Karpas-422 (cell line): Measurements from ENCODE around the gene PRKCB. TPM values are rescaled to one million over a fixed set of nuclear protein-coding genes. Genes with fewer than 3 reads are reported as not detected.

ENCODE experiments used
- DNase-seq: peaks from one replicate; pipeline ENCODE4 v3.0.0-alpha.2; 2015
- H2AFZ ChIP-seq: fragments of 200-600 bp; sonication (generic); 2 replicates; pipeline ENCODE4 v1.6.1; 2014; ENCODE audit warnings: antibody characterized with exemption, low read length, mixed read lengths
- H3K27ac ChIP-seq: fragments of 200-600 bp; sonication (generic); 2 replicates; pipeline ENCODE4 v1.5.1; 2014; ENCODE audit warnings: mild to moderate bottlenecking, low read length, moderate library complexity
- H3K27me3 ChIP-seq: fragments of 200-600 bp; sonication (generic); 2 replicates; pipeline ENCODE4 v1.6.1; 2014; ENCODE audit warnings: low read length, mixed read lengths
- H3K36me3 ChIP-seq: fragments of 200-600 bp; sonication (generic); 2 replicates; pipeline ENCODE4 v1.6.1; 2014; ENCODE audit warnings: low read length, mixed read lengths; ENCODE audit not compliant: insufficient read depth
- H3K4me1 ChIP-seq: fragments of 200-600 bp; sonication (generic); 2 replicates; pipeline ENCODE4 v1.6.1; 2014; ENCODE audit warnings: mild to moderate bottlenecking, low read length, mixed read lengths
- H3K4me2 ChIP-seq: fragments of 200-600 bp; sonication (generic); 2 replicates; pipeline ENCODE4 v1.6.1; 2014; ENCODE audit warnings: low read length, low read depth, mild to moderate bottlenecking; ENCODE audit not compliant: poor library complexity, severe bottlenecking
- H3K4me3 ChIP-seq: fragments of 200-600 bp; sonication (generic); 2 replicates; pipeline ENCODE4 v1.5.1; 2014; ENCODE audit warnings: mild to moderate bottlenecking, antibody characterized with exemption, low read length, mixed read lengths
- H3K79me2 ChIP-seq: fragments of 200-600 bp; sonication (generic); 2 replicates; pipeline ENCODE4 v1.6.1; 2014; ENCODE audit warnings: mild to moderate bottlenecking, low read length, mixed read lengths
- H3K9ac ChIP-seq: fragments of 200-600 bp; sonication (generic); 2 replicates; pipeline ENCODE4 v1.6.0; 2014; ENCODE audit warnings: low read length
- H3K9me2 ChIP-seq: fragments of 200-600 bp; sonication (generic), shearing (Covaris generic); replicated peaks from 2 replicates; pipeline ENCODE4 v1.6.0; 2014; ENCODE audit warnings: mild to moderate bottlenecking, low read length, moderate library complexity; ENCODE audit not compliant: insufficient read depth
- H3K9me3 ChIP-seq: fragments of 300-700, 200-600 bp; sonication (generic); 2 replicates; pipeline ENCODE4 v1.6.1; 2014; ENCODE audit warnings: low read length, mixed read lengths
- H4K20me1 ChIP-seq: fragments of 200-600 bp; sonication (generic); 2 replicates; pipeline ENCODE4 v1.6.1; 2014; ENCODE audit warnings: mild to moderate bottlenecking, antibody characterized with exemption, low read length, low read depth; ENCODE audit not compliant: insufficient read depth
- total RNA-seq: library from RNA; depleted of rRNA; stranded (reverse); fragments of >200 nt; shearing (Covaris generic); gene quantifications from 2 replicates; pipeline ENCODE4 v1.2.3, GENCODE V29; 2014; ENCODE audit warnings: low replicate concordance

Gene PRKCB
- total RNA-seq, 1 experiment from 2014 or later, result 21.7 TPM

DNA sequence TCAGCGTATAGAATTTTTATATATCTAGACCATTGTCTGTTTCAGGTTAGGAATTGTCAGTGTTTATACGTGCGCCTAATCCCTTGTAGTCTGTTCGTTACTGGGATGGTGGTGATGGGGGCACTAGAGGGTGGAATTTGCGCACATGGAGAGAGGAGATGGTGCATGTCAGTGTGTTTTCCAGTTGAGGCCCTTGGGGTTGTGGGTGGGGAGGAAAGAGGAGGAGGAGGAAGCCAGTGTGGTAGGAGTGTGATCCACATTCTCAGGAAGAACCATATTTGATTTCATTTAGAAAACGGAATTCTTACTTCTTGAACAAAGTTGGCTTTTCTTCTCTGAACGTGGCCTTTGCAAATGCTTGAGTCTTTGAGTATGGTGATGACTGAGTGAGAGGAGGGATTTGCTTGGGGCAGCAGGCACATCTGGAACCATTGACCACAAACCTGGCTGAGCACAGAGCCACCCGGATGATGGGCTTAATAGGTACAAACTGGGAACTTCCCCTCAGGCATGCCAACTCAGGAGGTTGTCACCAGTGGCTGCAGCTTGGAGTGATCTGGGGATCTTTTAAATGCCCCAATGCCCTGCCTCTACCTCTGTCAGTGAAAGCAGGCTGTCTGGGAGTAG, 98.9 kb downstream of the PRKCB start:
- H3K9ac ChIP-seq, result no peak overlapping the region
- H3K79me2 ChIP-seq, result no peaks in the 10 kb centered on the region
- no peaks in the 10 kb centered on the region for H3K27me3 ChIP-seq
- no peak overlapping the region for H3K4me3 ChIP-seq
- no peaks in the 10 kb centered on the region for H3K9me3 ChIP-seq
- no peak overlapping the region for H2AFZ ChIP-seq
- no peaks in the 10 kb centered on the region for H3K4me1 ChIP-seq
- H4K20me1 ChIP-seq, result no peaks in the 10 kb centered on the region
- H3K27ac ChIP-seq, result no peak overlapping the region
- no peak for DNase-seq
- no peaks in the 10 kb centered on the region for H3K36me3 ChIP-seq
- H3K4me2 ChIP-seq, result no peak overlapping the region
- no peaks in the 10 kb centered on the region for H3K9me2 ChIP-seq

DNA sequence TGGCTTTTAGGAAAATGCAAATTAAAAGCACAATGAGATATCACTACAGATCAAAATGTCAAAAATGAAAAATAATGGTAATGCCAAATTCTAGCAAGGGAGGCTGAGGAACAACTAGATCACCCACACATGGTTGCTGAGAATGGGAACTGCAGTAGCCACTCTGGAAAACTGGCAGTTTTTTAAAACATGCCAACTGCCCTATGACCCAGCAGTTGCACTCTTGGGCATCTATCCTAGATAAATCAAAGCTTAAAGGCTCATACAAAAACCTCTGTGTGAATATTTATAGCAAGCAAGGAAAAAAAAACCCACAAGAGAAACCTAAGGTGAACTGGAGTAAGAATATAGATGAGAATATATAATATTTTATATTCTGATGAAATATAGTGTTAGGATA, 104.3 kb downstream of the PRKCB start:
- no peak overlapping the region for H3K27ac ChIP-seq
- no peak overlapping the region for H3K4me3 ChIP-seq
- no peaks in the 10 kb centered on the region for H3K9me3 ChIP-seq
- H3K9me2 ChIP-seq, result no peaks in the 10 kb centered on the region
- H2AFZ ChIP-seq, result no peak overlapping the region
- no peaks in the 10 kb centered on the region for H3K4me1 ChIP-seq
- H3K9ac ChIP-seq, result no peak overlapping the region
- H4K20me1 ChIP-seq, result peaks cover 8% of the 10 kb centered on the region; the same call in 1 of the 2 replicates
- no peak overlapping the region for H3K4me2 ChIP-seq
- H3K36me3 ChIP-seq, result no peaks in the 10 kb centered on the region
- no peak for DNase-seq
- no peaks in the 10 kb centered on the region for H3K27me3 ChIP-seq
- H3K79me2 ChIP-seq, result no peaks in the 10 kb centered on the region

DNA sequence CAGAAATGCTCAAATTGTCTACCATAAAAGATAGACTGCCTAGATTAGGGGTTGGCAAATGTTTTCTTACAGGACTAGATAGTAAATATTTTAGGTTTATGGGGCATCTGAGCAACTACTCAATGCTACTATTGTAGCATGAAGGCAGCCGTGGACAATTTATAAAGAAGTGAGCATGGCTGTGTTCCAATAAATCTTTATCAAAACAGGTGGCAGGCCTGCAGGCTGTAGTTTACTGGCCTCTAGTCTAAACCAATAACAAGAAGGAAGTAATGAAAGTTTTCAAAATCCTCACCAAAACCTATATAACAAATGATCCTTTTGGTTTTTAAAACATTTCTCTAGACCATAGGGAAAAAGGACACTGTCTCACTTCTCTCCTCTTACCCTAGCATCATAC, 105.2 kb downstream of the PRKCB start:
- no peak overlapping the region for H3K4me2 ChIP-seq
- H3K36me3 ChIP-seq, result no peaks in the 10 kb centered on the region
- H4K20me1 ChIP-seq, result peaks cover 8% of the 10 kb centered on the region; the same call in 1 of the 2 replicates
- DNase-seq, result no peak
- no peak overlapping the region for H3K27ac ChIP-seq
- H3K27me3 ChIP-seq, result no peaks in the 10 kb centered on the region
- no peak overlapping the region for H3K9ac ChIP-seq
- no peaks in the 10 kb centered on the region for H3K9me2 ChIP-seq
- H3K4me3 ChIP-seq, result no peak overlapping the region
- no peaks in the 10 kb centered on the region for H3K4me1 ChIP-seq
- H2AFZ ChIP-seq, result no peak overlapping the region
- no peaks in the 10 kb centered on the region for H3K79me2 ChIP-seq
- H3K9me3 ChIP-seq, result no peaks in the 10 kb centered on the region

- H3K27me3 ChIP-seq, result no peaks in the 10 kb centered on the region
- no peaks in the 10 kb centered on the region for H3K9me2 ChIP-seq
- no peaks in the 10 kb centered on the region for H3K36me3 ChIP-seq
- H3K4me1 ChIP-seq, result no peaks in the 10 kb centered on the region
- H3K27ac ChIP-seq, result no peak overlapping the region
- H3K4me2 ChIP-seq, result no peak overlapping the region
- no peaks in the 10 kb centered on the region for H3K79me2 ChIP-seq
- DNase-seq, result no peak
- H3K9me3 ChIP-seq, result no peaks in the 10 kb centered on the region
- H2AFZ ChIP-seq, result no peak overlapping the region
- H3K9ac ChIP-seq, result no peak overlapping the region
- no peak overlapping the region for H3K4me3 ChIP-seq
- peaks cover 8% of the 10 kb centered on the region; the same call in 1 of the 2 replicates for H4K20me1 ChIP-seq
Measured at GRCh38 chr16:23941963-23942564, 106.3 kb downstream of the PRKCB start.

DNA sequence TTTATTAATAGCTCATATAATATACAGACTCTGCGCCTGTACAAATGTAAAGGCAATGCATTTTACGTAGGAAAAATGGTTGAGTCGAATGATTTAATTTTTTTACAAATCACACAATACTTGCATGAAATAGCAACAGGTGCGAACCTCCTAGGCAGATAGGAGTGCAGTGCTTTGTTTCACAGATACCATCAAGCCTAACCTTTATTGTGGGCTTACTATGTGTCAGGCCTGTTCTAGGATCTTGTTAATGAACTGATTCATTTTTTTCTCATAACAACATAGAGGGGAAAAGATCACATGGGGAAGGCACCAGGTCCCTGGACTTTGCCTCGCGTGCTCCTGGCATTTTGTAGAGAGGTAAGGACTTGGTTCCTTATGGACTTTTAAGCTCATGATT, 107.8 kb downstream of the PRKCB start:
- DNase-seq, result no peak
- H3K36me3 ChIP-seq, result no peaks in the 10 kb centered on the region
- no peaks in the 10 kb centered on the region for H3K79me2 ChIP-seq
- H3K9ac ChIP-seq, result no peak overlapping the region
- peaks cover 8% of the 10 kb centered on the region; the same call in 1 of the 2 replicates for H4K20me1 ChIP-seq
- no peaks in the 10 kb centered on the region for H3K9me2 ChIP-seq
- no peak overlapping the region for H3K27ac ChIP-seq
- H3K9me3 ChIP-seq, result no peaks in the 10 kb centered on the region
- no peak overlapping the region for H2AFZ ChIP-seq
- no peaks in the 10 kb centered on the region for H3K4me1 ChIP-seq
- H3K27me3 ChIP-seq, result no peaks in the 10 kb centered on the region
- H3K4me2 ChIP-seq, result no peak overlapping the region
- H3K4me3 ChIP-seq, result no peak overlapping the region

DNA sequence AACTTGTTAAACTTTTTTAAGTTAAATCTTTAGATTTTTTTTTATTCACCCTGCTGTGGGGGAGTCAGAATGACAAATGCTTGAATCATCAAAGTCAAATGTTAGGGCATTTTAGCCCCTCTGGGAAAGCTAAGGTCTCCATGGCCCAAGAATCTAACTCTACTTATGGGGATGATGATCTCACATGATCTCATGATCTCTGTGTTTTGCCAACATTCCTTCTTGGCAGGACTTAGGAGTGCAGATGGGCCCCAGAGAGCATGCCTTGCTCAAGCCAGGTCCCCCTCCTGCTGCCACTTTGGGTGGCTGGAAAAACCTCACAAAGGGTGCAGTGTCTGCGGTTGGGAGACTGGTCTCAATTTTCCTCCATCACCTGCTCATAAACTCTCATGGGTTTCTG, 108.6 kb downstream of the PRKCB start:
- Histone ChIP-seq H4K20me1 (peaks cover 8% of the 10 kb centered on the region; the same call in 1 of the 2 replicates), H3K4me3 (no peak overlapping the region), H3K9ac (no peak overlapping the region), H3K4me1 (no peaks in the 10 kb centered on the region), H3K36me3 (no peaks in the 10 kb centered on the region), H3K4me2 (no peak overlapping the region), H2AFZ (no peak overlapping the region), H3K27me3 (no peaks in the 10 kb centered on the region), H3K9me3 (no peaks in the 10 kb centered on the region), H3K79me2 (no peaks in the 10 kb centered on the region), H3K27ac (no peak overlapping the region), H3K9me2 (no peaks in the 10 kb centered on the region)
- DNase-seq, result no peak

DNA sequence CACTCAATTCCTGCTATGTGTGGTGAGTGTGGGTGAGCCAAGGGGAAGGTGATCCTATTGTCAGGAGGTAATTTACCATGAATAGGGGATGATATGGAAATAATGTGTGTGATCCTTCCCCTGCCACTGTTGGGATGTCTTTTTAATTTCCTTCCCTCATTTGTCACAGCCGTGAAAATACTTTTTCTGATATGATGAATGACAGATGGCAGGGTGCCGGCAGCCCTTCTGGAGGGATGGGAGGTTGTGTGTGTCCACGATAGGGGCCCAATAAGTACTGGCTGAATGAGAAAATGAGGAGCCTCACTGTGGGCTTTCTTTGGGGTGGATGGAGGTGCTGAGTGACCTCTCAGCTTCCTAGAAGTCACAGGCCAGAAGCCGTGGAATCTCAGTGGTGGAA, 109.5 kb downstream of the PRKCB start:
- no peaks in the 10 kb centered on the region for H3K79me2 ChIP-seq
- no peak overlapping the region for H3K4me2 ChIP-seq
- no peaks in the 10 kb centered on the region for H3K9me3 ChIP-seq
- no peak overlapping the region for H3K27ac ChIP-seq
- no peaks in the 10 kb centered on the region for H3K36me3 ChIP-seq
- DNase-seq, result no peak
- H3K4me1 ChIP-seq, result no peaks in the 10 kb centered on the region
- H4K20me1 ChIP-seq, result peaks cover 8% of the 10 kb centered on the region; the same call in 1 of the 2 replicates
- no peak overlapping the region for H3K9ac ChIP-seq
- no peak overlapping the region for H3K4me3 ChIP-seq
- H2AFZ ChIP-seq, result no peak overlapping the region
- H3K9me2 ChIP-seq, result no peaks in the 10 kb centered on the region
- H3K27me3 ChIP-seq, result no peaks in the 10 kb centered on the region

GRCh38 chr16:23947838-23948237, 112.1 kb downstream of the PRKCB start:
- no peak overlapping the region for H3K27ac ChIP-seq
- no peaks in the 10 kb centered on the region for H3K4me1 ChIP-seq
- no peak overlapping the region for H3K4me2 ChIP-seq
- H4K20me1 ChIP-seq, result peaks cover 6% of the 10 kb centered on the region; the same call in 1 of the 2 replicates
- no peak overlapping the region for H2AFZ ChIP-seq
- H3K9me3 ChIP-seq, result no peaks in the 10 kb centered on the region
- H3K79me2 ChIP-seq, result no peaks in the 10 kb centered on the region
- no peaks in the 10 kb centered on the region for H3K9me2 ChIP-seq
- H3K36me3 ChIP-seq, result no peaks in the 10 kb centered on the region
- no peak overlapping the region for H3K4me3 ChIP-seq
- H3K9ac ChIP-seq, result no peak overlapping the region
- no peaks in the 10 kb centered on the region for H3K27me3 ChIP-seq
- no peak for DNase-seq
